22Rv1 (cell line): ENCODE measurements around the gene CAMTA1.

Source experiments
- H3K27ac ChIP-seq: fragments of 450-650 bp; 2 replicates; pipeline ENCODE4 v1.5.1; 2017
- CTCF ChIP-seq: fragments of 450-650 bp; IDR thresholded peaks from 2 replicates; pipeline ENCODE4 v1.5.1; 2017; ENCODE audit warnings: mild to moderate bottlenecking
- ZFX ChIP-seq: fragments of 450-650 bp; IDR thresholded peaks from 2 replicates; pipeline ENCODE4 v1.6.1; 2017; ENCODE audit warnings: antibody characterized with exemption, borderline replicate concordance

CAMTA1 gene

GRCh38 chr1:6854166-6854565 is 68.9 kb downstream of the CAMTA1 start:
- TF ChIP-seq ZFX (no peak), CTCF (no peak)
- no peak overlapping the region for H3K27ac ChIP-seq

GRCh38 chr1:6857831-6858230 is 72.6 kb downstream of the CAMTA1 start:
- no peak for TF ChIP-seq ZFX
- H3K27ac ChIP-seq, result no peak overlapping the region

- no peak for TF ChIP-seq CTCF
- TF ChIP-seq ZFX, result no peak
- H3K27ac ChIP-seq, result no peak overlapping the region
Observed at GRCh38 chr1:6858596-6858995, 73.3 kb downstream of the CAMTA1 start.

- H3K27ac ChIP-seq, result no peak overlapping the region
- TF ChIP-seq ZFX (no peak), CTCF (no peak)
Observed at GRCh38 chr1:6859415-6860343, 74.4 kb downstream of the CAMTA1 start.

- H3K27ac ChIP-seq, result no peak overlapping the region
- no peak for TF ChIP-seq ZFX
- TF ChIP-seq CTCF, result no peak
Observed at GRCh38 chr1:6860401-6860800, 75.1 kb downstream of the CAMTA1 start.

GRCh38 chr1:6861075-6861724 is 75.9 kb downstream of the CAMTA1 start:
- TF ChIP-seq ZFX (no peak), CTCF (no peak)
- H3K27ac ChIP-seq, result no peak overlapping the region

GRCh38 chr1:6862906-6863305 is 77.7 kb downstream of the CAMTA1 start:
- H3K27ac ChIP-seq, result no peak overlapping the region
- TF ChIP-seq CTCF (no peak), ZFX (no peak)
